Measurements from ENCODE around the gene CBX4. TPM values are rescaled to one million over a fixed set of nuclear protein-coding genes. Genes with fewer than 3 reads are reported as not detected.

The CBX4 gene
- total and polyA plus RNA-seq, 2 of the 13 experiments (the other 11 are each of a cell fraction or from before 2014, with no cell fraction given), result 25.8 to 50.8 TPM

DNA sequence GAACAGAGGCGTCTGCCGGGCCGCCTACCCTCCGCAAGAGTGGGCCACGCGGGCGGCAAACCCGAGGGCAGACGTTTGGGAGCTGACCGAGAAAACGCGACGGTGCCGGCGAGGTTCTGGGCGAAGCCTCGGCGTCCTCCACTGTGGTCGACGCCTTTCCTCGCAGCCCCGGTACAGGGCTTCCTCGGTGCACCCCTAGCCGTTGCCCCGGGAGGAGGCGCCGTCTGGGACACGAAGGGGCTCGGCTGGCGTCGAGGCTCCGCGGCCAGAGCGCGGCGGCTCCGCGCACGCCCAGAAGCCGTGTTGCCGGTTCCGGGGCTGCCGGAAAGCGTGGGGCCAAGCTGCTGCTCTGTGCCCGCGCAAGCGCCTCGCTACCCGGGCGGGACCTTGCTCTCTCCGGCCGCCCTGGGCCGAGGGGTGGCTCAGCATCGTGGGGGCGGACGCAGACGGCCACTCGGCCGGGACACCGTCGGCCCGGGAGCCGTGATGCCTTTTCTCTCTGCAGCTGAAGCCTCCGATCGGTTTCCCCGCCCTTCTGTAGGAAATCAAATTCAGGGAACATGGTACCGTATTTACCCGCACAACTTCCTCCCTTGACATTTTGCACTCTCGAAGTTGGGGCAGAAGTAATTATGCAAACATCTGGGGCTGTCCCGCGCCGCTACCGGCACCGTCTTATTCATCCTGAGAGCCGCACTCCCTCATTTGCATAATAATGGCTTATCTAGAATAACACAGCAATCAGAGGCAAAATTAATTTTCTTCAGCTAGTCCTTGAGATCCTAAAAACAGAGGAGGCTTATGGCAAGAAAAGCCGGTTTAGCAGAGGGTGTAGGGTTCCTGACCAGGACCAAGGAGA lies 35.0 kb downstream of the CBX4 start (continued):
- TF ChIP-seq, protein P1, sequence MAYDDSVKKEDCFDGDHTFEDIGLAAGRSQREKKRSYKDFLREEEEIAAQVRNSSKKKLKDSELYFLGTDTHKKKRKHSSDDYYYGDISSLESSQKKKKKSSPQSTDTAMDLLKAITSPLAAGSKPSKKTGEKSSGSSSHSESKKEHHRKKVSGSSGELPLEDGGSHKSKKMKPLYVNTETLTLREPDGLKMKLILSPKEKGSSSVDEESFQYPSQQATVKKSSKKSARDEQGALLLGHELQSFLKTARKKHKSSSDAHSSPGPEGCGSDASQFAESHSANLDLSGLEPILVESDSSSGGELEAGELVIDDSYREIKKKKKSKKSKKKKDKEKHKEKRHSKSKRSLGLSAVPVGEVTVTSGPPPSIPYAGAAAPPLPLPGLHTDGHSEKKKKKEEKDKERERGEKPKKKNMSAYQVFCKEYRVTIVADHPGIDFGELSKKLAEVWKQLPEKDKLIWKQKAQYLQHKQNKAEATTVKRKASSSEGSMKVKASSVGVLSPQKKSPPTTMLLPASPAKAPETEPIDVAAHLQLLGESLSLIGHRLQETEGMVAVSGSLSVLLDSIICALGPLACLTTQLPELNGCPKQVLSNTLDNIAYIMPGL (CRISPR knock-in tag; IDR thresholded peaks at IDR 0.05; ENCODE audit: borderline replicate concordance in 1 of 2, low read depth in 1 of 2), result peak; percentile 54 to 82
- peak; percentile 80 for TF ChIP-seq ZSCAN9 (CRISPR knock-in tag; IDR thresholded peaks at IDR 0.05; ENCODE audit: borderline replicate concordance)
- TF ChIP-seq NFYB (CRISPR knock-in tag; IDR thresholded peaks at IDR 0.05), result peak; percentile 21; the same call in 1 of the 2 replicates
- TF ChIP-seq BHLHE40 (IDR thresholded peaks at IDR 0.05; ENCODE audit: low read length), result no peak
- peak; percentile 72 for TF ChIP-seq ZNF124 (CRISPR knock-in tag; IDR thresholded peaks at IDR 0.05)
- TF ChIP-seq ZNF660 (CRISPR knock-in tag; IDR thresholded peaks at IDR 0.05; ENCODE audit: borderline replicate concordance, low read depth), result peak; percentile 81; the same call in 1 of the 2 replicates
- no peak for TF ChIP-seq ZBTB40 (IDR thresholded peaks at IDR 0.05)
- TF ChIP-seq ZBTB40 (CRISPR knock-in tag; IDR thresholded peaks at IDR 0.05), result peak; percentile 92
- no peak for TF ChIP-seq ZNF383 (CRISPR knock-in tag; IDR thresholded peaks at IDR 0.05; ENCODE audit: borderline replicate concordance)
- TF ChIP-seq ZNF792 (CRISPR knock-in tag; IDR thresholded peaks at IDR 0.05), result peak; percentile 73; the same call in 1 of the 2 replicates
- TF ChIP-seq TFDP1 (CRISPR knock-in tag; IDR thresholded peaks at IDR 0.05; ENCODE audit: borderline replicate concordance), result peak; percentile 92
- peak; percentile 54; the same call in 1 of the 2 replicates for TF ChIP-seq DNMT3B (CRISPR knock-in tag; conservative IDR thresholded peaks at IDR 0.05)
- peak; percentile 53; the same call in 1 of the 2 replicates for TF ChIP-seq ATF3 (CRISPR knock-in tag; IDR thresholded peaks at IDR 0.05)
- TF ChIP-seq KDM1A (CRISPR knock-in tag; IDR thresholded peaks at IDR 0.05), result no peak
- TF ChIP-seq JUND (CRISPR knock-in tag; IDR thresholded peaks at IDR 0.05), result peak; percentile 28; the same call in 1 of the 2 replicates
- no peak for TF ChIP-seq ZNF720 (CRISPR knock-in tag; IDR thresholded peaks at IDR 0.05)
- TF ChIP-seq MTA1 (CRISPR knock-in tag; IDR thresholded peaks at IDR 0.05; ENCODE audit: borderline replicate concordance), result peak; percentile 57
- TF ChIP-seq RFXANK (CRISPR knock-in tag; IDR thresholded peaks at IDR 0.05), result no peak
